Activated CD4-positive, alpha-beta T cell treated with anti-CD3 and anti-CD28 coated beads, Interleukin-2, Interleukin-4, amounts not matched to agents 100 ng/mL and 50 ng/mL, durations not matched to agents 16 hours and 8 hours (primary cell): ENCODE data around the gene PLA2G15.

ENCODE experiments used
- DNase-seq: peaks from one replicate; pipeline ENCODE4 v3.0.0-alpha.2; 2020; ENCODE audit warnings: low spot score

PLA2G15 gene

GRCh38 chr16:68244903-68245853 is at the start of gene PLA2G15:
Gene PLA2G15 (plus strand): TSS chr16:68245373. CDS start chr16:68245427, 54 bp downstream.
- peak; percentile 97 for DNase-seq

- DNase-seq = no peak
These were observed 47.9 kb upstream of the PLA2G15 start for GRCh38 chr16:68197250-68197649.

GRCh38 chr16:68200088-68200783 is 44.9 kb upstream of the PLA2G15 start:
- DNase-seq = no peak

- DNase-seq = no peak
These were observed 43.1 kb upstream of the PLA2G15 start for GRCh38 chr16:68202091-68202519.

GRCh38 chr16:68206245-68206644 is 38.9 kb upstream of the PLA2G15 start:
- no peak for DNase-seq

- no peak for DNase-seq
These were observed 30.4 kb upstream of the PLA2G15 start for GRCh38 chr16:68214726-68215125.

- no peak for DNase-seq
These were observed 29.9 kb upstream of the PLA2G15 start for GRCh38 chr16:68215302-68215701.

GRCh38 chr16:68216240-68216639 is 28.9 kb upstream of the PLA2G15 start:
- DNase-seq = no peak

- DNase-seq = no peak
These were observed 27.7 kb upstream of the PLA2G15 start for GRCh38 chr16:68217506-68217905.

- DNase-seq = no peak
These were observed 25.3 kb upstream of the PLA2G15 start for GRCh38 chr16:68219725-68220351.

- DNase-seq = no peak
These were observed 22.1 kb upstream of the PLA2G15 start for GRCh38 chr16:68223072-68223471.

- no peak for DNase-seq
These were observed 19.1 kb upstream of the PLA2G15 start for GRCh38 chr16:68226116-68226515.

GRCh38 chr16:68227183-68227793 is 17.9 kb upstream of the PLA2G15 start:
- DNase-seq = peak; percentile 31

- DNase-seq = no peak
These were observed 17.2 kb upstream of the PLA2G15 start for GRCh38 chr16:68227850-68228553.

GRCh38 chr16:68228652-68229051 is 16.5 kb upstream of the PLA2G15 start:
- no peak for DNase-seq

GRCh38 chr16:68229431-68230175 is 15.6 kb upstream of the PLA2G15 start:
- peak; percentile 44 for DNase-seq

GRCh38 chr16:68230176-68230571 is 15.0 kb upstream of the PLA2G15 start:
- DNase-seq = no peak

- no peak for DNase-seq
These were observed 14.2 kb upstream of the PLA2G15 start for GRCh38 chr16:68230956-68231355.

GRCh38 chr16:68231384-68232136 is 13.6 kb upstream of the PLA2G15 start:
- no peak for DNase-seq

- DNase-seq = no peak
These were observed 12.8 kb upstream of the PLA2G15 start for GRCh38 chr16:68232335-68232734.
